Measurements from ENCODE around the gene HES5.

The HES5 gene

DNA sequence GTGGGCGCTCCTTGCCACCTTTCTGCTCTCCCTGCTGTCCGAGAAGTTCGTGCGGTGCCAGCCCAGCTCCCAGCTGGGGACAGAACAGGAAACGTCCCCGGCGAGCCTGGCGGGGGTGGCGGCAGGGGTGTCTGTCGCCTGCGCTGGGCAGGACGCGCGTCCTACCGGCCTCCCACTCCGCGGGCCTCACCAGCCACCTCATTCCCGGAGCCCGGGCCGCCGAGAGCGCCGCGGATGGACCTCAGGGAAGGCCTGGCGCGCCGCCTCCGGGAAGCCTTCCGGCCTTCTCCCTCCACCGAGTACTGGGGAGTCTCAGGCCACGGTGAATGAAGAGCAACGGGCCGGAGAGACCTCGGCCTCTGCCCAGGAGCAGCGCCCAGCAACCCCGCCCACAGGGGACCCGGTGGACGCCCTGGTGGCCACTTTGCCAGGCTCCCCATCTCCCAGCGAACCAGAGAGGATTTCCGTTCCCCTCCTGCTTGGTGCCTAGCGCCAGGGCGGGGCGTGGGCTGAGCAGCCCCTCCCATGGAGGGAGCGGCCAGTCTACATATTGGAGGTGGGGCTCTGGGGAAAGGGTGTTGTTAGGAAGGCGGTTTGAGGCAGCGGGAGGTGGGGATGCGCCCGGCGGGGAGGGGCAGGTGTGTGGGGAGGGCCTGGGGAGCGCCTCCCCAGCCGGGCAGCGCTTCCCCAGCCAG, 16.6 kb upstream of the HES5 start:
- peak; percentile 93 for DNase-seq (ENCODE audit: low spot score)

DNA sequence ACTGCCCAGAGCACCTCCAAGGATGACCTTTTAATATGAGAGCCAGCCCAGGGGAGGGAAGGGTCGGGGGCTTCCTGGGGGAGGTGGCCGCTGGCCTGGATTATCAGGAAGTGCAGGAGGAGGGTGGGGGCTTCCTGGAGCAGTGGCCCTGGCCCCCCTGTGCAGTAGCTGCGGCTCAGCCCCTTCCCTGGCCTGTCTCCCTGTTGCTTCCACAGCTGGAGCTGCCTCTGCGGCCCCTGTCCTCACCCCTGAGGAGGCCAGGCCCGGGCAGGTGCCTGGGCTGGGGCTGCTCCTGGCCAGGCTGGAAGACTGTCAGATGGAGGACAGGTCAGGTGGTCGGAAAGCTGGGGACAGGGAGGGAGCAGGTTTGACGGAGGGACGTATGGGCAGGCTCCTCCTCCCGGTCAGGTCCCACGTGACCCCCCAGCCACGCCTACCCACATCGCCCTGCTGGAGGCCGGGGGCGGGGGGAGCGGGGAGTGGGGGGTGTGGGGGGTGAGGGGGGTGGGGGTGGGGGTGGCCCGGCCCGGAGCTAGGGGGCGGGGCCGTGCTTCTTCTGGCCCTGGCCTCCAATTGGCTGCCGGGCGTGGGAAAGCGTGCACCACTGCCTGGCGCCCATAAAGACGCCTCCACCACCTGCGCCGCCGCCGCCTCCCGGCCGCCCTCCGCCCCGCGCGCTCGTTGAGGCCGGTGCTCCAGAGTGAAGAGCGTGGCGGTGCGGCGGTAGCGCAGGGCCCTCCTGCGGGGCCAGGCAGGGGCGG, 15.9 kb upstream of the HES5 start:
- peak; percentile 96 for DNase-seq (ENCODE audit: low spot score)

DNA sequence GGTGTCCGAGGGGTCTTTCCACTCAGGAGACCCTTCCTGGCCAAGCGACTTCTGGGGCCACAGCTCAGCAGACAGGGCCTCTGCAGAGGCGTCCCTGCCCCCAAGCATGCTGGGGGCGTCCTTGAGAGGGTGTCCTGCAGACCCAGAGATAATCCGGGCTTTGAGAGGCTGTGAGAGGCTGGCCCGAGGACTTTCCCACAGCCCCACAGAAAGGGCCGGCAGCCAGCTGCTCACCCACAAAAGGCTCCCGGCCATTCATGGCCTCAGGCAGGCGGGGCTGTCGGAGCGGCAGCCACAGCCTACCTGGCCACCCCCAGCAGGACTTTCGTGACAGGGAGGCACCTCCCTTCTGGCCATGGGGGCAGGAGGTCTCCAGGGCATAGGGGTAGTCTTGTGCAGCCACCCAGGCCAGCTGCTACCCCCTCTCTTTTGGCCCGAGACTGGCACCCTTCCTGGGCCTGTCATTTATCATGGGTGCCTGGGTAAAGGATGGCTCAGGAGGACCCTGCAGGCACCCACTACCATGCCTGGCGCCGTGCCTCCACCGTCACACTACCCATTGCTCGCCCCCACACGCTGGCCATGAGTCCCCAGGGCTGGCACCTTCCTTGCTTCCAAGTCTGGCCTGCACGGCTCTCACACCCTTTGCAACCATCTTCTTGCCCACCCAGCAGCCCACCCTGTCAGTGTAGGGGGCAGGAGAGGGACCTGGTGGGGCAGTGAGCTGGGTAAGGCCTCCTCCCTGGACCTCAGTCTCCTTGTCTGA, 15.0 kb upstream of the HES5 start:
- no peak for DNase-seq (ENCODE audit: low spot score)

DNA sequence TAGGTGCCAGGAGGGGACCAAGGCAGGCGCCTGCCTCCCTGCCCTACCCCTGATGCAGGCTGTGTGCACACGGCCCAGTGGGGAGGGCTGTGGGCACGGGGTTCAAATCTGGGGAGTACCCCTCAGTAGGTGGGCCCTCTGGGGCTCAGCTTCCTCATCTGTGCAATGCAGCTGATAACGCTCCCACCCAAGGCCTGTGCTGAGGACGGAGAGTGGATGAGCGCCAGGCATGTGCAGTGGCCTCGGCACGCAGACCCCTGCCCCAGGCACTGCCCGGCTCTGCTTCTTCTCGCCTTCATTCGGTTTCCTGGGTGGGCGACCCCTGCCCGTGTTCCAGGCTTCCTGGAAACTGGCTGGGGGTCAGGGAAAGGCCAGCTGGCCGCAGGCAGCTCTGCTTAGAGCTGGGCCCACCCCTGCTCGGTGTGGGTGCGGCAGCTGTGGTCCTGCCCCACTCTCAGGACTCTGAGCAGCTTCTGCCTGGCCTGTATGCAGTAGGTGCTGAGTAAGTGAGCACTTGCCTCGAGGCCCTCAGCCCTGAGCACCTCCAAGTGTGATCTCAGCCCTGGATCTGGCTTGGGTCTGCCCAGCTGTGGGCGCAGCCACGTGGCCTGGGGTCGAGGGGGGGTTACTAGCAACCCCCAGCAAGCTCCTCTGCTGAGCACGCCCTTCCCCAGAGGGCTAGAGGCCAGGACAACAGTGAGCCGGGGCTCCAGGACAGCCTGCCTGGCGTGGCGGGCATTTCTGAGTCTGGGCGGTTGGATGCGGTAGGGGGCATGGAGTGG, 14.2 kb upstream of the HES5 start:
- DNase-seq (ENCODE audit: low spot score) = no peak

DNA sequence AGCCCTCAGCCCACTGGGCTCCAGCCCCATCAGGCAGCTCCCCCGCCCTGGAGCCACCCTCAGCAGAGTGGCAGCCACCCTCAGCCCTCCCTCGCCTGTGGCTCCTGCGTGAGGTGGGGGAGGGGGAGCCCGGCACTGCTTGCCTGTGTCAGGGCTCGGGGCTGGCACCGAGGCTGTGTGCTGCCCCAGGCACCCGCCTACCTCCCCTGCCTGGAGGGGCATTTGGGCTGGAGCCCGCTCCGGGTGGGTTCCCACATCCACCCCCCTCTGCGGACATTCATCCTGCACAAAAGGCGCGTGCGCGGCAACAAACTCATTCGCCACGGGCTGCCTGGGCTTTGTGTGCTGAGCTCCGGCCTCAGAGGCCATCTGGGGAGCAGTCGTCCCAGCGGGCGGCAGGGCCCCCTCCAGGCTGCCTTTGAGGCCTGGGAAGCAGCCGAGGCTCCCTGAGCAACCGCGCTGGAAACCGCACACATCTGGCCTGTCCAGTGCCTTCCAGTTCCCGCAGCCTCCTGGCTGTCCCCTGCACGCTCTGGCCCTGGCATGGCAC, 13.6 kb upstream of the HES5 start:
- DNase-seq (ENCODE audit: low spot score) = peak; percentile 54

DNA sequence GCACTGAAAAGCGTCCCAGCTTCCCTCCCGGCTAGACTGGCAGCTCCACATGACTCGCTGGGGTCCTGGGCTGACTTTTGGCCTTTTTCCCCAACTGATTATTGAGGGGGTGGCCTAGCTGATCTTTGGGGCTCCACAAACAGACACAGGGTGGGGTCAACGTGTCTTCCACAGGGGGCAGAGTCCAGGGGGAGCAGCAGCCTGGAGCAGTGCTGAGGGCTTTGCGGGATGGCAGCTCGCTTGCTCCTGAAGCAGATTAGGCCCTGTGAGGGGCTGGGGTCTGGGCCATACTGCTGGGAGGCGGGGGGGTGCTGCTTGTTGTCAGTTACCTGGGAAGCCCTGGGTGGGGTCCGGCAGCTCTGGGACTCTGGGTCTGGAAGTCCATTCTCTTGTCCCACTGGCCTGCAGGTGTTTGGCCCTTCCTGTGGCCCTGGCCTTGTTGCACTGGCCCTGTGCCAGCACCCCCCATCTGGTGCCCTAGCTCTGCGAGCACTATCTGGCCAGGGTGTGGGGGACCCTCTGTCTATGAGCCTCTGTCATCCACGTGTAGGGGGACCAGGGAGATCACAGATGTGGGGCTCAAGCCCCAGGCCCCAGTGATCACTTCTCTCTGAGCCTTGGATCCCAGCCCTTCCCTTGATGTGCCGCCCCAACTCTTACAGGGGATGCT, 12.3 kb upstream of the HES5 start:
- no peak for DNase-seq (ENCODE audit: low spot score)

DNA sequence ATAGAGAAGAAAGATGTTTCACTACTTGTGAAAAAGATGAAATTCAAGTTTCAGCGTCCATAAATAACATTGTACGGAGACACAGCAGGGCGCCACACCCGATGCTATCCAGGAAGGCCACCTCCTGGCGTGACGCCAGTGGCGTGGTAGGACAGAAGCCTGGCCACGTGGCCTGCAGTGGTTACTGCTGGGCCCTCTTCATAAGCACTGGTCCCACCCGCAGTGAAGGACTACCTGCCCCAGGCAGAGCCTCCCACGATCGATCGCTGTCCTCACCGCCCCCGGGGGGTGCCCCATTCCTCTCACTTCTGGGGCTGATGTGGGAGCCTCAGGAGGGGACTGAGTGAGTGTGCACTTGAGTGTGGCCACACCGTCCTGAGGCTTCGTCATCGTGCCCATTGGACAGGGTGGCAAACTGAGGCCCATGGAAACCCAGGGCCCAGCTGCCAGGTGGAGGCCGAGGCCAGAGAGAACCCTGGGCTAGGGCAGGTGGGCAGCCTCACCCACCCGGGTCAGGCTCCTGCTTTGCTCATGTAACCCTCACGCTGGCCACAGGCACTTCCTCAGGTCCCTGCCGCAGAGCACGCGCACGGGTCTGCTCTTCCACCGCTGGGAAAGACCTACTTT, 11.7 kb upstream of the HES5 start:
- no peak for DNase-seq (ENCODE audit: low spot score)

DNA sequence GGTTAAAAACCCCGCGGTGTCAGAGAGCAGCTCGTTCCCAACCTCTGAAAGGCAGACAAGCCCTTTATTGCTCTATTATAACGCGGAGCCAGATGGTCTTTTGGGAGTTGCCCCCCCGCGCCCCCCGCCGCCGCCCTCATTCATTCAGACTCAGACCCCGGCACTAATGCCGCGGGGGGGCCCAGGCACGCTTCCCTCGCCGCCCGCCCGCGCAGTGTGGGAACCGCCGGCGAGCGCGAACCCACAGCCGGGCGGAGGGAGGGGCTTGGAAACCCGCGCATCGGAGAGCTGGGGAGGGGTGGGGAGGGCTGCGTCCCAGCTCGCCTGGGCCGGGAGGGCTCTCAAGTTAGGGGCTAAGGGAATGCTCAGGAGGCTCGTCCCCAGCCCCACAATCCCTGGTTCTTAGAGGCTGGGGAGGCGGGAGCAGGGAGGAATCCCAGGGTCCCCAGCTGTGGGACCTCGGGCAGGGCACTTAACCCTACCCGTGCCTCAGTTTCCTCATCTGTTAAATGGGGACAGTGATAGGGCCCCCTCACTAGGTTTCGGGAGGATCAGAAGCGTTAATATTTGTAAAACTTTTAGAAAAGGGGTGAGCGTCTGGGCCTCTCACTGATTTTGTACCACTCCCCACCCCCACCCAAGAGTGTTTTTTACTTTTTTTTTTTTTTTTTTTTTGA, 10.9 kb upstream of the HES5 start:
- no peak for DNase-seq (ENCODE audit: low spot score)

DNA sequence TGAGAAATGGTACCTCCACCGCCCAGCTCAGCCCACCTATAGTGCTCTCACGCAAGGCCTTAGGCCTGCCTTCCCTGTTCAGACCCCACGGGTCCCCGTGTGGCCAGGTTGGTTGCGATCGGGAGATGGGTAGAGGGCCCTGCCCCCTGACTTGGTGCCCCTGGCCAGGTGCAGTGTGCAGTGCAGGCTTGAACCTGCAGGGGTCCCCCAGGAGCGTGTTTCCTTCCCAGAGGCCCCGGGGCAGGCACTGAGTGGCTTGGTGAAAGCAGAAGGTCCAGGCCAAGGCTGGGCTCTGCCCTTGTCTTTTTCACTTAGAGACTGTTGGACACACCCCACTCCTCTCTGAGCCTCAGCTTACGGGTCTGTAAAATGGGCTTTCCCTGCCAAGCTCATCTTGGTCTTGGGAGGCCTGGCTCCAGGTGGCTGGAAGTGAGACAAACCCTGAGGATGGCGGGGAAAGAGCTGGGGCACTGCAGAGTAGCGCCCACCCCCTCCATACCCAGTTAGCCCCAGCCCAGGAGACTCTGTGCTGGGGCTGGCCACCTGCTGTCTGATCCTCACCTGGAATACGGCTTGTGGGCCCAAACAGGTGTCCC, 9.3 kb upstream of the HES5 start:
- no peak for DNase-seq (ENCODE audit: low spot score)

DNA sequence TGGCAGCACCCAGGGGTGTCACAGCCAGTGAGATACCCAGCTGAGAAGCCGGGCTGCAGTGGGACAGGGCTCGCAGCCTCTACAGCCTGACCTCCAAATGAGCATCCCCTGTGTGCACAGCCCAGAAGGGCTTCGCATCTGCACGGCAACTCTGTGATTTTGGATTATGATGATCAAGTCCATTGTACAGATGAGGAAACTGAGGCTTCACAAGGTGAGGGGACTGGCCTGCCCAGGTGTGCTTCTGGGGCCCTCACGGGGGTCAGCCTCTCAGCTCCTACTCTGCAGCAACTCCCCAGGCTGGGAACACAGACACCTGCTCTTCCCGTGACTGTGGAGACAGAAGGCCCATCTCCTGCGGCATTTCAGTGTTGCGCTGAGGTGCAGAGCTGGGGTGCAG, 8.8 kb upstream of the HES5 start:
- DNase-seq (ENCODE audit: low spot score) = no peak

DNA sequence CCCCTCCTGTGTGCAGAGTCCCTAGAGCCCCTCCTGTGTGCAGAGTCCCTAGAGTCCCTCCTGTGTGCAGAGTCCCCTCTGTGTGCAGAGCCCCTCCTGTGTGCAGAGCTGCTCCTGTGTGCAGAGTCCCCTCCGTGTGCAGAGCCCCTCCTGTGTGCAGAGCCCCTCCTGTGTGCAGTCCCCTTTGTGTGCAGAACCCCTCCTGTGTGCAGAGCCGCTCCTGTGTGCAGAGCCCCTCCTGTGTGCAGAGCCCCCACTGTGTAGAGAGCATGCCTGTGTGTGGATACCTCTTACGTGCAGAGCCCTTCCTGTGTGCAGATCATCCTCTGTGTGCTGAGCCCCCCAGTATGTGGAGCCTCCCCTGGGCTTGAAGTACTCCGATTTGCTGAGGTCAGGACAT, 8.3 kb upstream of the HES5 start:
- DNase-seq (ENCODE audit: low spot score) = no peak

DNA sequence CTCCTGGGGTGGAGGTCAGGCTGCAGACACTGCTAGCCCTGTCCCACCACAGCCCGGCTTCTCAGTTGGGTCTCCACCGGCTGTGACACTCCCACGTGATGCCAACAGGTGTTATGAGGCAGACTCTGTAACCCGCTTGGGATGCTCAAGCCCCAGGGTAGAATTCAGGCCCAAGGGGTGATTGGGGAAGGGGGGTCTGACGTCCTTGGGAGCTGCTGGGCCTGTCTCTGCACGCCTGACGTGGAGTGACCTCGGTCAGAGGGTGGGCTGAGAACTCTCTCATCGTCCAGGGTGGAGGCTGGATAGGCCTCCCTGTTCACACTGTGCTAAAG, 7.7 kb upstream of the HES5 start:
- no peak for DNase-seq (ENCODE audit: low spot score)

DNA sequence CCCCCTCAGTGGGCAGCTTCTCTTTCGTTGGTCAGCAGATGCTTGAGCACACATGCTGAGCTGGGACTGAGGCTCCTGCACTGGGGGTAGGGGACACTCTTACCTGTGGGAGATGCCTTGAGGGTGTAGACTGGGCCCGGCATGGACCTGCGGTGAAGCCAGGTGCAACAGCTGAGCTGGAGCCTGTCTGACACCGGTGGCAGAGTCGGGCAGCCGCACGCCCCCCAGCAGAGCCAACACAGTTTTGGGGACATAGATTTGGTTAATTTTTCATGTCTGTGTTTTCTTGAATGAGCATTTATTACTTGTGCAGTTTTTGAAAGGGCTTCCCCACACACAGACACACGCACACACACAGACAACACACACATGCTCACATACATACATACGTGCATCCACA, 5.9 kb upstream of the HES5 start:
- no peak for DNase-seq (ENCODE audit: low spot score)

DNA sequence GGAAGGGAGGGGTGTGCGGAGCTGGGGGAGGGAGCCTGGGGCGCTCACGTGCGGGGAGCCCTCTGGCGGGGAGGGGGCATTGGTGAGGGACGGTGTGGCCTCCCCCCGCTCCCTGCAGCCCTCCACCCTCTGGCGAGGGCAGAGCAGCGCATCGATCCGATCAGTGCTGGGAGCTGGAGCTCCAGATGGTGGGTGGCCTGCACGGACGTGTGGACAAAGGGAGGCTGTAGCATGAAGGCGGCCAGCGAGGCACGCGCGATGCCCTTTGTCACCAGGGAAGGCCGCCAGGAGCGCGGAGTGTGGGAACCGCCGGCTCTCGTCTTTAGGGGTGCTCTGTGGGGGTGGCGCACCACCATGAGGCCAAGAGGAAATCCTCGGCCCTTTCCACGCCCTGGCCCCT, 5.4 kb upstream of the HES5 start:
- no peak for DNase-seq (ENCODE audit: low spot score)

DNA sequence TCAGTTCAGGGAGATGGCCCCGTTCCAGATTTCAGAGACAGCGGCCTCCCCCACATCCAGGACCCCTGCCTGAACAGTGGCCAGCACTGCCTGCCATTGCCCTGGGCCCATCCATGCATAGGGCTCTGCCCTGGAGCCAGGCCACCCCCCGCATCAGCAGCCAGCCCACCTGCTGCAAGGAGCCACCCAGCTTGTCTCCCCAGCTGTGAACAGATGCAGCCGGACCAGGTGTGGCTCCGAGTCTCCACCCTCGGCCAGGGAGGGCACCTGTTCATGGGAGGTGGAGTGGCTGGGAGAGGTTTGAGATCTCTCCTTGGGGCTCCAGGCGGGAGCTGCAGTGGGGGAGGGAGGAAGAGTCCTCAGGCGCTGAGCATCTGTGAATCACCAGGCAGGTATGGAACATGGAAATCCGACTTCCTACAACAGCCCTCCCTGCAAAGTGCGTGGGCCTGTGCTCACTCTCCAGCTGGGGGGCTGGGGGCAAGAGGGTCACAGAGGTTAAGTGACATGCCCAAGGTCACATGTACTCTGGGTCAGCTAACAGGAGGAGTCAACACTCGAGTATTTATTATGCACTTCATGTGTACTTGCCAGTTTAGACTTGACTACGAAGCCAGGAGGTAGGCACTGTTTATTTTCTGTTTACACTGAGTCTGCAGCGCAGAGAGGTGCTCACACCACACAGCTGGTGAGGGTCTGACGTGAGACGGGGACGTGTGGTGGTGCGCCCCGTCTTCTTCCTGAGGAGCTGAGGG, 4.8 kb upstream of the HES5 start:
- no peak for DNase-seq (ENCODE audit: low spot score)

DNA sequence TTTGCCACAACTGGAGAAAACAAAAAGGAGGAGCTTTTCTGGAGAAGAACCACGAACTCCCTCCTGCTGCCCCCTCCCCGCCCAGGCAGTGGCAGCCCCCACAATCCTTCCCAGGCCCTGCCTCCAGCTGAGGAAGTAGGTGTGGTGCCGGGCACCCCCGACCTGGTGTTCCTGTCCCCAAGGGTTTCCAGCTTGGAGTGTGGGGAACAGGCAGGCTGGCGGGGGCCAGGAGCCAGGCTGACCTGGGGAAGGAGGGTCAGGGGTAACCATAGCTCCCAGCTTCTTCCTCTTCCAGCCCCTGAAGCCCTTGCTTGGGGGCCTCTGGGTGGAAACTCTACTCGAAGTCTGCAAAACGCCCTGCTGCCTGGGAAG, 4.2 kb upstream of the HES5 start:
- DNase-seq (ENCODE audit: low spot score) = no peak

DNA sequence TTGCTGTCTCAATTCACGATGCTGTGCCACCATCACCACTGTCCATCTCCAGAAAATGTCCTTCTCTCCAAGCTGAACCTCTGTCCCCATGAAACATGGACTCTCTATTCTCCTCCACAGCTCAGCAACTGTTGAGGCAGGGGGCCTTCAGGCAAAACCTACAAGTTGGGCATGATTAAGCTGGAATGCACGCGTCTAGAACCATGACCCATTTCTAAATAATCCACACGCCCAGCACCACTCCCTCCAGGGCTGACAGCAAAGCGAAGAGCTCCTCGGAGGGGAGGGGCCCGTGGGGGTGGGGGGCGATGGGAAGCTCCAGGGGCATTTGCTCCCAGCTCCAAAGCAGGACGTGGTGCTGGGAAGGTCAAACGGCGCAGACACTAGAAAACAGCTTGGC, 3.3 kb upstream of the HES5 start:
- DNase-seq (ENCODE audit: low spot score) = no peak

DNA sequence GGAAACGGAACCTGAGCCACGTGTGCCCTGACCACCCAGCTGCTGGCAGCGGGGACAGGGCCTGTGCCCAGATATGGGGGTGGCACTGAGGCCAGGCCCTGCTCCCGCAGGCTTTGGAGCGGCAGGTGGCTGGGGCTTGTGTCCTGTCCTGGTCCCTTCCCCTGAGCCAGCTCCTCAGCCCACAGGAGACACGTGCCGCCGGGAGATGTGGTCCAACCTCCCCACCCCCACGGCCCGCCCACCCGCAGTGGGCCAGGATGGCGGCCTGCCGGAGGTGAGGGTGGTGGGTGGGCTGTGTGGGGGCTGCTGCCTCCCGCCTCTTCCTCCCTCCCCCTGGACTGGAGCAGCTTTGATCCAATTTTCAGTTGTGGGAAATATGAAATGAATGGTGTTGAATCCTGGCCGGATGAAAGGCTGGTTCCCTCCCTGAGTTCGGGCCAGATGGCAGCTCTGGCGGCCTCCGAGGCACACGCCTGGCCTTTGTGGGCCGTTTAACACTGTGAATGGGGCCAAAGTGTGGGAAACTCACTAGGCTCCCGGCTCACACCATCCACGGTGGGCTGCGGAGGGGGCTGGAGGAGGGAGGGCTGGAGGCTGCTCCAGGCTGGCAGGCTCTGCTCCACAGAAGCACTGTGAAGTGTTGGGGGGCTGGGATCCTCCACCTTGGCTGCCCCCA, 2.6 kb upstream of the HES5 start:
- no peak for DNase-seq (ENCODE audit: low spot score)

All from hepatic stellate cell (primary cell).